ENCODE results near the gene ATP6V1E1. TPM values are rescaled to one million over a fixed set of nuclear protein-coding genes. Genes with fewer than 3 reads are reported as not detected.

ATP6V1E1 gene
- total RNA-seq, 1 donor from 2014 or later: 174 TPM

GRCh38 chr22:17562906-17563870 is 65.4 kb downstream of the ATP6V1E1 start, which contains the start of gene SLC25A18:
TSS of gene SLC25A18 (plus strand) at chr22:17563498. CDS start at chr22:17579945, 16,447 bp downstream.
- no peak for DNase-seq (ENCODE audit: low spot score)
- intact Hi-C loops (cut with DNase I): loop anchor here (2.0 kb wide), 1 partner anchor 76 kb away; the partner anchor contains the start of gene BCL2L13

GRCh38 chr22:17559188-17559587 is 69.4 kb downstream of the ATP6V1E1 start:
- DNase-seq (ENCODE audit: low spot score): no peak
- intact Hi-C loops (cut with DNase I): no loop called here

- intact Hi-C loops (cut with DNase I): no loop called here
Measured at GRCh38 chr22:17554814-17555213, 73.7 kb downstream of the ATP6V1E1 start.

GRCh38 chr22:17552737-17553136 is 75.8 kb downstream of the ATP6V1E1 start:
- DNase-seq (ENCODE audit: low spot score): no peak

More at GRCh38 chr22:17554814-17555213, 73.7 kb downstream of the ATP6V1E1 start:
- DNase-seq (ENCODE audit: low spot score): no peak

GRCh38 chr22:17549655-17550054 is 78.9 kb downstream of the ATP6V1E1 start:
- no peak for DNase-seq (ENCODE audit: low spot score)
- intact Hi-C loops (cut with DNase I): no loop called here

More at GRCh38 chr22:17552737-17553136, 75.8 kb downstream of the ATP6V1E1 start:
- intact Hi-C loops (cut with DNase I): no loop called here

- no peak for DNase-seq (ENCODE audit: low spot score)
- intact Hi-C loops (cut with DNase I): no loop called here
Measured at GRCh38 chr22:17549183-17549582, 79.4 kb downstream of the ATP6V1E1 start.

- intact Hi-C loops (cut with DNase I): no loop called here
- no peak for DNase-seq (ENCODE audit: low spot score)
Measured at GRCh38 chr22:17548756-17549035, 79.9 kb downstream of the ATP6V1E1 start.

GRCh38 chr22:17548010-17548755 is 80.4 kb downstream of the ATP6V1E1 start:
- intact Hi-C loops (cut with DNase I): no loop called here
- no peak for DNase-seq (ENCODE audit: low spot score)

- DNase-seq (ENCODE audit: low spot score): no peak
- intact Hi-C loops (cut with DNase I): no loop called here
Measured at GRCh38 chr22:17542452-17542851, 86.1 kb downstream of the ATP6V1E1 start.

Other genes starting within 250 kb of the ATP6V1E1 start
- 0.11 TPM for gene SLC25A18, start 65.3 kb downstream of the ATP6V1E1 start, total RNA-seq
- gene BCL2L13, start 10.0 kb upstream of the ATP6V1E1 start, total RNA-seq: 69.9 TPM
- 7.9 TPM for gene BID, start 145.7 kb upstream of the ATP6V1E1 start, total RNA-seq